NAMALWA (cell line): ENCODE results near the gene TMEM272.
A peak's percentile ranks its signal among the peaks of the same experiment; 100 is the strongest.
"Not testable (repeated sequence)": the region's sequence is repeated elsewhere in the genome, so short reads cannot be mapped to it uniquely, and the experiment has no call there.

Experiments used
- DNase-seq: peaks from one replicate; pipeline ENCODE4 v3.0.0-alpha.2; 2015; ENCODE audit warnings: low spot score

The TMEM272 gene

GRCh38 chr13:51824712-51825111, 20.3 kb downstream of the TMEM272 start:
- DNase-seq = not testable (repeated sequence)

GRCh38 chr13:51823863-51824262, 21.1 kb downstream of the TMEM272 start:
- no peak for DNase-seq

- DNase-seq = no peak
Observed at GRCh38 chr13:51823359-51823758, 21.6 kb downstream of the TMEM272 start.

- no peak for DNase-seq
Observed at GRCh38 chr13:51822106-51822815, 22.7 kb downstream of the TMEM272 start.

- peak; percentile 43 for DNase-seq
Observed at GRCh38 chr13:51821606-51822005, 23.4 kb downstream of the TMEM272 start.

GRCh38 chr13:51820016-51820597, 24.9 kb downstream of the TMEM272 start:
- DNase-seq = no peak

- DNase-seq = no peak
Observed at GRCh38 chr13:51819544-51819943, 25.4 kb downstream of the TMEM272 start.

- no peak for DNase-seq
Observed at GRCh38 chr13:51818781-51819511, 26.0 kb downstream of the TMEM272 start.

- no peak for DNase-seq
Observed at GRCh38 chr13:51818276-51818675, 26.7 kb downstream of the TMEM272 start.

- no peak for DNase-seq
Observed at GRCh38 chr13:51817717-51818116, 27.3 kb downstream of the TMEM272 start.

- DNase-seq = no peak
Observed at GRCh38 chr13:51816604-51817249, 28.2 kb downstream of the TMEM272 start.

- DNase-seq = no peak
Observed at GRCh38 chr13:51815848-51816247, 29.1 kb downstream of the TMEM272 start.

GRCh38 chr13:51814825-51815650, 29.9 kb downstream of the TMEM272 start:
- peak; percentile 91 for DNase-seq

GRCh38 chr13:51814071-51814470, 30.9 kb downstream of the TMEM272 start:
- no peak for DNase-seq

GRCh38 chr13:51811920-51812451, 33.0 kb downstream of the TMEM272 start:
- DNase-seq = no peak

GRCh38 chr13:51811046-51811445, 33.9 kb downstream of the TMEM272 start:
- peak; percentile 40 for DNase-seq

GRCh38 chr13:51808811-51809210, 36.2 kb downstream of the TMEM272 start:
- no peak for DNase-seq

GRCh38 chr13:51807041-51807440, 37.9 kb downstream of the TMEM272 start:
- DNase-seq = no peak

GRCh38 chr13:51806566-51806965, 38.4 kb downstream of the TMEM272 start:
- peak; percentile 58 for DNase-seq

GRCh38 chr13:51805925-51806324, 39.1 kb downstream of the TMEM272 start:
- DNase-seq = no peak

GRCh38 chr13:51805313-51805712, 39.7 kb downstream of the TMEM272 start:
- no peak for DNase-seq
